SK-N-SH (cell line): ENCODE measurements around the gene PTPRD. TPM values are rescaled to one million over a fixed set of nuclear protein-coding genes. Genes with fewer than 3 reads are reported as not detected.

Experiments
- CTCF ChIA-PET: fragments of 300-600, 350-600 bp; formaldehyde crosslinking; extraction: SDS; loops from one replicate; lab custom pipeline; 2021; lab: Yijun Ruan, JAX
- POLR2A ChIA-PET: fragments of 350-600 bp; sonication (Branson Sonifier 250); formaldehyde crosslinking; extraction: SDS; loops from one replicate; lab custom pipeline; 2020; ENCODE audit warnings: antibody characterized with exemption, inconsistent platforms; lab: Yijun Ruan, JAX
- DNase-seq: peaks from one replicate; pipeline ENCODE4 v3.0.0; 2012
- H2AFZ ChIP-seq: fragments of 200-600 bp; sonication (generic); 2 replicates; pipeline ENCODE4 v1.8.1; 2016; ENCODE audit warnings: antibody characterized with exemption, mild to moderate bottlenecking, low read depth
- H3F3A ChIP-seq: fragments of 200-600 bp; sonication (generic); replicated peaks from 2 replicates; pipeline ENCODE3; 2016; ENCODE audit warnings: antibody characterized with exemption, mild to moderate bottlenecking; ENCODE audit not compliant: insufficient read depth
- H3K27ac ChIP-seq, 2 experiments: fragments of 200-500 bp in 1 of 2; fragments of 200-600 bp in 1 of 2; sonication (Bioruptor generic) in 1 of 2; sonication (generic), shearing (Covaris generic) in 1 of 2; 2 replicates each; pipeline versions ENCODE4 v1.5.1 to v1.6.1; 2014 to 2016; ENCODE audit warnings: low read depth in 2 of 2, inconsistent platforms in 1 of 2, low read length in 1 of 2, mild to moderate bottlenecking in 1 of 2, mixed read lengths in 1 of 2
- H3K27me3 ChIP-seq: fragments of 200-600 bp; sonication (generic), shearing (Covaris generic); 2 replicates; pipeline ENCODE4 v1.6.1; 2016; ENCODE audit warnings: mixed run types; ENCODE audit not compliant: insufficient read depth
- H3K36me3 ChIP-seq, 2 experiments: fragments of 200-500 bp in 1 of 2; fragments of 200-600 bp in 1 of 2; sonication (Bioruptor generic) in 1 of 2; sonication (generic) in 1 of 2; replicated peaks in 1 of 2; 2 replicates each; pipeline versions ENCODE3 to v1.5.1; 2014 to 2016; ENCODE audit warnings: low read length in 1 of 2, mild to moderate bottlenecking in 1 of 2; ENCODE audit not compliant: insufficient read depth in 2 of 2, control insufficient read depth in 1 of 2
- H3K4me1 ChIP-seq, 2 experiments: fragments of 200-500 bp in 1 of 2; fragments of 200-600 bp in 1 of 2; sonication (Bioruptor generic) in 1 of 2; sonication (generic), shearing (Covaris generic) in 1 of 2; 2 replicates each; pipeline versions ENCODE4 v1.5.1 to v1.6.1; 2014 to 2016; ENCODE audit warnings: low read depth in 1 of 2, low read length in 1 of 2, mixed run types in 1 of 2; ENCODE audit not compliant: insufficient read depth in 2 of 2, control insufficient read depth in 1 of 2
- H3K4me2 ChIP-seq: fragments of 200-600 bp; sonication (generic), shearing (Covaris generic); 2 replicates; pipeline ENCODE4 v1.6.1; 2017; ENCODE audit warnings: mixed run types
- H3K4me3 ChIP-seq, 2 experiments: fragments of 200-500 bp in 1 of 2; fragments of 200-600 bp in 1 of 2; sonication (Bioruptor generic) in 1 of 2; sonication (generic), shearing (Covaris generic) in 1 of 2; 2 replicates each; pipeline versions ENCODE4 v1.5.1 to v1.8.1; 2014 to 2016; ENCODE audit warnings: low read depth in 2 of 2, inconsistent platforms in 1 of 2, low read length in 1 of 2, mild to moderate bottlenecking in 1 of 2, mixed read lengths in 1 of 2, moderate library complexity in 1 of 2
- H3K79me2 ChIP-seq: fragments of 200-600 bp; sonication (generic); 2 replicates; pipeline ENCODE4 v1.8.1; 2017; ENCODE audit warnings: mild to moderate bottlenecking; ENCODE audit not compliant: insufficient read depth
- H3K9ac ChIP-seq: fragments of 200-600 bp; sonication (generic); 2 replicates; pipeline ENCODE4 v1.6.1; 2017; ENCODE audit warnings: mixed run types
- H3K9me2 ChIP-seq: fragments of 200-600 bp; sonication (generic); 2 replicates; pipeline ENCODE4 v1.6.1; 2017; ENCODE audit warnings: mixed run types
- H3K9me3 ChIP-seq: fragments of 200-600 bp; sonication (generic); 2 replicates; pipeline ENCODE4 v1.6.1; 2017; ENCODE audit warnings: mixed run types, mild to moderate bottlenecking, moderate library complexity
- H4K20me1 ChIP-seq: fragments of 200-600 bp; sonication (generic); 2 replicates; pipeline ENCODE4 v1.6.1; 2017; ENCODE audit warnings: mild to moderate bottlenecking, mixed run types; ENCODE audit not compliant: insufficient read depth
- CHD2 ChIP-seq: fragments of 150-350 bp; IDR thresholded peaks from 2 replicates; pipeline ENCODE4 v1.6.1; 2018; ENCODE audit warnings: low read length; ENCODE audit not compliant: partially characterized antibody
- CTCF ChIP-seq: fragments of 200-600 bp; sonication (generic); IDR thresholded peaks from 2 replicates; pipeline ENCODE4 v1.6.1; 2017; ENCODE audit warnings: antibody characterized with exemption, mild to moderate bottlenecking, moderate library complexity
- ELF1 ChIP-seq: IDR thresholded peaks from 2 replicates; pipeline ENCODE4 v1.4.0; 2012
- EP300 ChIP-seq, 2 experiments: IDR thresholded peaks; 2 replicates each; pipeline versions ENCODE4 v1.4.0 to v1.6.1; 2012; ENCODE audit warnings: borderline replicate concordance in 1 of 2, low read depth in 1 of 2, low read length in 1 of 2
- EZH2phosphoT487 ChIP-seq: fragments of 200-600 bp; sonication (generic); IDR thresholded peaks from 2 replicates; pipeline ENCODE4 v1.6.1; 2017; ENCODE audit warnings: low read depth, mixed run types, mild to moderate bottlenecking, antibody characterized with exemption, moderate library complexity, borderline replicate concordance
- FOXM1 ChIP-seq: IDR thresholded peaks from 2 replicates; pipeline ENCODE4 v1.4.0; 2012; ENCODE audit warnings: low read depth, mild to moderate bottlenecking
- GABPA ChIP-seq: IDR thresholded peaks from 2 replicates; pipeline ENCODE4 v1.4.0; 2012; ENCODE audit warnings: low read depth, mild to moderate bottlenecking
- NRF1 ChIP-seq: IDR thresholded peaks from 2 replicates; pipeline ENCODE4 v1.6.1; 2012; ENCODE audit warnings: low read depth, mild to moderate bottlenecking, low read length
- RAD21 ChIP-seq: IDR thresholded peaks from 2 replicates; pipeline ENCODE4 v1.6.1; 2012; ENCODE audit warnings: mild to moderate bottlenecking, low read length
- RFX5 ChIP-seq: IDR thresholded peaks from 2 replicates; pipeline ENCODE4 v1.6.1; 2012; ENCODE audit warnings: mild to moderate bottlenecking, improper control_type of control experiment, low read length
- SIN3A ChIP-seq: IDR thresholded peaks from 2 replicates; pipeline ENCODE4 v1.6.1; 2012; ENCODE audit warnings: low read depth, mild to moderate bottlenecking, low read length, moderate library complexity, borderline replicate concordance
- USF1 ChIP-seq: IDR thresholded peaks from 2 replicates; pipeline ENCODE4 v1.4.0; 2012; ENCODE audit warnings: low read depth, borderline replicate concordance
- USF2 ChIP-seq: fragments of 150-350 bp; IDR thresholded peaks from 2 replicates; pipeline ENCODE4 v1.6.1; 2017; ENCODE audit warnings: antibody characterized with exemption, low read length, low read depth, borderline replicate concordance
- WGBS: methylation state at CpG from one replicate; pipeline ENCODE4 v1.1.6; 2017; ENCODE audit warnings: low lambda C conversion rate; 5-methylcytosine and 5-hydroxymethylcytosine counted together
- polyA plus RNA-seq, 3 experiments: library from polyadenylated mRNA; depleted of rRNA; stranded (reverse); fragments of >200 nt; gene quantifications; 2 replicates each; pipeline ENCODE4 v1.2.3, GENCODE V29; 2012

PTPRD gene
- polyA plus RNA-seq, 1 of the 3 experiments (the other 2 are of a cell fraction): 0.15 TPM

GRCh38 chr9:8880060-8880459, 1732.7 kb downstream of the PTPRD start:
- no peaks in the 10 kb centered on the region for H3F3A ChIP-seq
- no peaks in the 10 kb centered on the region for H3K36me3 ChIP-seq
- POLR2A ChIA-PET: interaction anchor here (0.6 kb wide), 1 partner anchor 1370 kb away, joined by 3 read pairs; no protein-coding TSS in a partner anchor
- H3K9me3 ChIP-seq: no peaks in the 10 kb centered on the region
- H3K79me2 ChIP-seq: no peaks in the 10 kb centered on the region
- 58% methylated on average over 3 of the region's 3 CpGs for WGBS
- no peak overlapping the region for H2AFZ ChIP-seq
- no peak for DNase-seq
- H3K4me3 ChIP-seq: no peak overlapping the region
- no peaks in the 10 kb centered on the region for H4K20me1 ChIP-seq
- H3K4me2 ChIP-seq: no peak overlapping the region
- H3K9ac ChIP-seq: no peak overlapping the region
- CTCF ChIA-PET: no interaction called here
- H3K27ac ChIP-seq: no peak overlapping the region
- H3K4me1 ChIP-seq: peaks cover 0 to 1% of the 10 kb centered on the region in 2 experiments; a peak in 1 of 4 replicates
- no peaks in the 10 kb centered on the region for H3K27me3 ChIP-seq
- no peaks in the 10 kb centered on the region for H3K9me2 ChIP-seq
- TF ChIP-seq USF1 (no peak), FOXM1 (no peak), CHD2 (no peak)

GRCh38 chr9:8879284-8879683, 1733.5 kb downstream of the PTPRD start:
- Histone ChIP-seq H3K4me2 (no peak overlapping the region), H3F3A (no peaks in the 10 kb centered on the region), H2AFZ (no peak overlapping the region), H3K27ac (no peak overlapping the region), H3K4me3 (no peak overlapping the region), H3K4me1 (peaks cover 0 to 3% of the 10 kb centered on the region in 2 experiments; a peak in 2 of 4 replicates), H3K79me2 (no peaks in the 10 kb centered on the region), H3K9me3 (no peaks in the 10 kb centered on the region), H4K20me1 (no peaks in the 10 kb centered on the region), H3K27me3 (no peaks in the 10 kb centered on the region), H3K9ac (no peak overlapping the region), H3K9me2 (no peaks in the 10 kb centered on the region), H3K36me3 (no peaks in the 10 kb centered on the region)
- DNase-seq: no peak
- no peak for TF ChIP-seq SIN3A
- TF ChIP-seq USF2: no peak
- TF ChIP-seq CTCF: no peak
- no peak for TF ChIP-seq ELF1
- TF ChIP-seq RFX5: no peak
- no peak for TF ChIP-seq EP300 (IDR thresholded peaks at IDR 0.05; ENCODE audit: borderline replicate concordance in 1 of 2, low read depth in 1 of 2, low read length in 1 of 2)
- TF ChIP-seq GABPA: no peak
- no peak for TF ChIP-seq FOXM1
- TF ChIP-seq EZH2phosphoT487: no peak
- no peak for TF ChIP-seq NRF1
- no peak for TF ChIP-seq RAD21
- POLR2A ChIA-PET: no interaction called here
- WGBS: 20% methylated on average over 2 of the region's 2 CpGs
- CTCF ChIA-PET: interaction anchor here (0.8 to 0.9 kb wide), 2 partner anchors 17 to 19 kb away, joined by 3 read pairs; no protein-coding TSS in a partner anchor
